Stomach smooth muscle (tissue), 2 donors: ENCODE measurements around the gene TBCD.

Source experiments
- H3K27ac ChIP-seq: one replicate; pipeline ENCODE4 v1.7.0; 2013; ENCODE audit warnings: mild to moderate bottlenecking, low read length, inconsistent platforms
- H3K27me3 ChIP-seq, 2 donors: one replicate each; pipeline ENCODE4 v1.7.0; 2013; ENCODE audit warnings: low read length in 2 of 2; ENCODE audit not compliant: insufficient read depth in 2 of 2, control insufficient read depth in 1 of 2
- H3K36me3 ChIP-seq, 2 donors: one replicate each; pipeline ENCODE4 v1.7.0; 2013; ENCODE audit warnings: low read length in 2 of 2; ENCODE audit not compliant: control insufficient read depth in 2 of 2, insufficient read depth in 2 of 2
- H3K4me1 ChIP-seq: one replicate; pipeline ENCODE4 v1.7.0; 2013; ENCODE audit warnings: low read length; ENCODE audit not compliant: control insufficient read depth, insufficient read depth
- H3K4me3 ChIP-seq, 2 donors: one replicate each; pipeline ENCODE4 v1.7.0; 2013; ENCODE audit warnings: low read length in 2 of 2
- H3K9ac ChIP-seq, 2 donors: one replicate each; pipeline ENCODE4 v1.7.0; 2013; ENCODE audit warnings: low read length in 2 of 2, mild to moderate bottlenecking in 1 of 2
- H3K9me3 ChIP-seq, 2 donors: one replicate each; pipeline ENCODE4 v1.7.0; 2013; ENCODE audit warnings: low read length in 2 of 2; ENCODE audit not compliant: control insufficient read depth in 2 of 2
- donor health status: healthy.
- donor health status: Pancreatic carcinoma.

Gene TBCD

GRCh38 chr17:82846061-82846691 is 94.3 kb downstream of the TBCD start:
- H3K36me3 ChIP-seq, result peaks cover 0 to 2% of the 10 kb centered on the region in 2 donors
- peak overlapping the region in 1 of 2 donors; percentile 40 for H3K4me3 ChIP-seq
- H3K9ac ChIP-seq, result no peak overlapping the region
- H3K27me3 ChIP-seq, result no peaks in the 10 kb centered on the region
- H3K27ac ChIP-seq, result no peak overlapping the region
- H3K4me1 ChIP-seq, result peaks cover 4% of the 10 kb centered on the region
- no peaks in the 10 kb centered on the region for H3K9me3 ChIP-seq

DNA sequence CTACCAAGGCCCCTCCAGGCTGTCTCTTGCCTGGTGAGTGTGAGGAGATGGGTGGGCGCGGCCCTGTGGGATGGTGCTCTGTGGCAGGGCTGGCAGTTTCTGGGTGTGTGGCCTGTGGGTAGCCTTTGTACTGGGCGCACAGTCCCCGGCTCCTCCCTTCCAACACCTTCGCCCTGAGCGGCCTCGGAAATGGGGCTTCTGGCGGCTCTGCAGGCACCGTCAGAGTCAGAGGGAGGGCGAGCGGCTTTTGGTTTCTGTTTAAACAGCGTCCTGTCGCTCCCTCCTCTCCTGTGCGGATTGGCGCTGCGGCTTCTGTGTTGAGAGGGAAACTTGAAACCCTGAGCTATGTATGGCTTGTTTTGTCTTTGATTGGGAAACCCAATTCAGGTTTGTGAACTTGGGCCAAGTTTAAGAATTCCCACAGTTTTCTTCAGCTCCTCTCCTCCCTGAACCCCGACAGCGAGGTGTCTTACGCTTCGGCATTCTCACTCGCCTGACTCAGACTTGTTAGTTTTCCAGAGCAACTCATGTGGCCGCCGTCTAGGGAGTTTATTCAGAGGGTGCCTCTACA is 96.2 kb downstream of the TBCD start:
- no peak overlapping the region for H3K27ac ChIP-seq
- no peaks in the 10 kb centered on the region for H3K27me3 ChIP-seq
- H3K9me3 ChIP-seq, result no peaks in the 10 kb centered on the region
- H3K4me3 ChIP-seq, result peak overlapping the region in 1 of 2 donors; percentile 40
- peaks cover 0 to 2% of the 10 kb centered on the region in 2 donors for H3K36me3 ChIP-seq
- H3K9ac ChIP-seq, result peak overlapping the region in 1 of 2 donors; percentile 21
- peaks cover 4% of the 10 kb centered on the region for H3K4me1 ChIP-seq

DNA sequence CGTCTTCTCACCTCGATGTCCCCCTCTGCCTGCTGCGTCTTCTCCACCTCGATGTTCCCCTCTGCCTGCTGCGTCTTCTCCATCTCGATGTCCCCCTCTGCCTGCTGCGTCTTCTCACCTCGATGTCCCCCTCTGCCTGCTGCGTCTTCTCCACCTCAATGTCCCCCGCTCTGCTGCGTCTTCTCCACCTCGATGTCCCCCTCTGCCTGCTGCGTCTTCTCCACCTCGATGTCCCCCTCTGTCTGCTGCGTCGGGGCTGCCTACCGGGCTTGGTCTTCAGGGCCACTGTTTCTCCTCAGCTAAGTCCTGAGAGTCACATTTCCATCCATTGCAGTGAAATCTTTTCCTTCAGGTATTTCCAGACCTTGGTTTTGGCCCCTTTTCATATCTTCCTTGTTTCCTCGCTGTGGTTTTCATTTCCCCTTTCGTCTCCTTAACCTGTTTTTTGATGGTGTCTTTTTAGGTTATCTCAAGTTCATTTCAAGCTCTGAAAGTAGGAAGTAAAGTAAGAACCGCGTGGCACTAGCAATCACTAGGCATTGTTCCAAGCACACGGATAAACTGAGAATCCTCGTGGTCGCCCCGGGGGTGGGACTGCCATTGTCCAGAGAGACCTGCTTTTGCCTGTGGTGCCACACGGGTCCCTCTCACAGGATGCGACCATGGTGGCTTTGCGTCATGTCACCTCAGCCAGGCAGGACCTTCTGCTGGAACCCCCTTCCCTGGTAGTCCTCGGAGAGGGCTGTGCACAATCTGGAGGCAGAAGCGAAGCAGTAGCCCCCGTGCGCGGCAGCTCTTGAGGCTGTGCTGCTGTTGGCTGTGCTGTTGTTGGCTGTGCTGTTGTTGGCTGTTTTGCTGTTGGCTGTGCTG is 97.4 kb downstream of the TBCD start:
- Histone ChIP-seq H3K9me3 (no peaks in the 10 kb centered on the region), H3K27ac (no peak overlapping the region), H3K36me3 (peaks cover 0 to 3% of the 10 kb centered on the region in 2 donors)

GRCh38 chr17:82851381-82851780 is 99.5 kb downstream of the TBCD start:
- Histone ChIP-seq H3K9me3 (no peaks in the 10 kb centered on the region), H3K27me3 (no peaks in the 10 kb centered on the region), H3K4me1 (peaks cover under 1% of the 10 kb centered on the region), H3K9ac (no peak overlapping the region), H3K27ac (no peak overlapping the region), H3K36me3 (peaks cover 5 to 7% of the 10 kb centered on the region in 2 donors), H3K4me3 (no peak overlapping the region)

More for the DNA sequence above, 97.4 kb downstream of the TBCD start:
- Histone ChIP-seq H3K27me3 (no peaks in the 10 kb centered on the region), H3K4me3 (no peak overlapping the region), H3K9ac (no peak overlapping the region), H3K4me1 (peaks cover 4% of the 10 kb centered on the region)

DNA sequence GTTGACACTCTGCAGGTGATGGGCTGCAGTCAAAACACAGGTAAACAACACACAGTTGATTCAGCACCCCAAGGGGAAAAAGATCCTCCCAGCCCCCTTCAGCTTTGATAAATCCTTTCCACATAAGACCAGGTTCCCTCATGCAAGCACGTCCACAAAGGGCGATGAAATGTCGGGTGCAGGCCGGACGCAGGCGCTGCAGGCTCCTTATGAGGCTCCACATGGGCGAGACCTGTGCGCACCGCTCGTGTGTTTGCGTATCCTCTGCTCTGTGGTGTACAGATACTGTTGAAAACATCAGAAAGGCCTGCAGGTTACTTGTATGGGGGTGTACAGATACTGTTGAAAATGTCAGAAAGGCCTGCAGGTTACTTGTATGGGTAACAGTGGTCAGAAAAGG is 102.4 kb downstream of the TBCD start:
- H3K36me3 ChIP-seq, result peaks cover 5 to 7% of the 10 kb centered on the region in 2 donors
- no peak overlapping the region for H3K27ac ChIP-seq
- H3K4me1 ChIP-seq, result no peaks in the 10 kb centered on the region
- H3K9me3 ChIP-seq, result no peaks in the 10 kb centered on the region
- no peak overlapping the region for H3K4me3 ChIP-seq
- H3K9ac ChIP-seq, result no peak overlapping the region
- no peaks in the 10 kb centered on the region for H3K27me3 ChIP-seq

GRCh38 chr17:82856361-82856760 is 104.5 kb downstream of the TBCD start:
- H3K27me3 ChIP-seq, result no peaks in the 10 kb centered on the region
- peaks cover 5 to 7% of the 10 kb centered on the region in 2 donors for H3K36me3 ChIP-seq
- peaks cover 4% of the 10 kb centered on the region for H3K4me1 ChIP-seq
- H3K4me3 ChIP-seq, result no peak overlapping the region
- no peak overlapping the region for H3K9ac ChIP-seq
- no peaks in the 10 kb centered on the region for H3K9me3 ChIP-seq
- H3K27ac ChIP-seq, result no peak overlapping the region

- H3K4me3 ChIP-seq, result no peak overlapping the region
- no peaks in the 10 kb centered on the region for H3K27me3 ChIP-seq
- H3K9me3 ChIP-seq, result no peaks in the 10 kb centered on the region
- H3K4me1 ChIP-seq, result peaks cover 5% of the 10 kb centered on the region
- H3K36me3 ChIP-seq, result peaks cover 5 to 7% of the 10 kb centered on the region in 2 donors
- H3K9ac ChIP-seq, result no peak overlapping the region
- H3K27ac ChIP-seq, result no peak overlapping the region
Measured at GRCh38 chr17:82858376-82859126, 106.7 kb downstream of the TBCD start.

- no peak overlapping the region for H3K27ac ChIP-seq
- no peaks in the 10 kb centered on the region for H3K9me3 ChIP-seq
- peaks cover 15% of the 10 kb centered on the region for H3K4me1 ChIP-seq
- H3K27me3 ChIP-seq, result no peaks in the 10 kb centered on the region
- H3K36me3 ChIP-seq, result peaks cover under 1 to 1% of the 10 kb centered on the region in 2 donors
- no peak overlapping the region for H3K9ac ChIP-seq
- H3K4me3 ChIP-seq, result no peak overlapping the region
Measured at GRCh38 chr17:82859431-82860403, 107.9 kb downstream of the TBCD start.

DNA sequence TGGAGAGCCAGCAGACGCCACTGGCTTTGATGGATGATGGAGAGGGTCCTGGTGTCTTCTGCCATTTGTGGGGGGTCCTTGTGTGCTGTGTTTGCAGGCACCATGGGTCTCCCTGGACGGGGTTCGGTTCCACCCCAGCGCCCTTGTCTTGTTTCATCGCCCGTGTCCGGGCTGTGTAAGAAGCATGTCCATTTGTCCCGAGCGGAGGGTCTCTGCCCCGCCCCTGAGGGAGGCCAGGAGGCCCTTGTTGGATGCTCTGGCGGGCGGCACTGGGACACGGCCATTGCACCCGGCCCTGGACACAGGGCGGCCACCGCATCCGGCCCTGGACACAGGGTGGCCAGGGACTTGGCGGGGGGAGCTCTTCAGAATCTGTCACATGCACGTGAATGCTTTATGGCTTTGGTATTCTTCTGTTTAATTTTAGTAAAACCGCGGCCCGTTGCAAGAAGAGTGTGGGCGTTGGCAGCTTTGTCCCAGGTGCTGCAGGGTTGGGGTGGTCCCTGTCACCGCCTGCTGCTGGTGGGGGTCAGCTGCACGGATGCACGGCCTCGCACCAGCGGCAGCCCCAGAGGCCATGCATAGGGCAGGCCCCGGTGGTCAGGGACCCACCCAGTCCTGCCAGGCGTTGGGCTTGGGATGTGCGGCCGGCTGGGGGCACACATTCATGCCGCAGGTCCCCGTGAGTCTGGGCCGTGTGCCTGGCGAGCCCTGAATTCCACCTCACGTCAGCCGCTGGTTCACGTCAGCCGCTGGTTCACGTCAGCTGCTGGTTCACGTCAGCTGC is 108.9 kb downstream of the TBCD start:
- Histone ChIP-seq H3K4me1 (peaks cover 18% of the 10 kb centered on the region), H3K27ac (no peak overlapping the region), H3K4me3 (no peak overlapping the region), H3K36me3 (no peaks in the 10 kb centered on the region), H3K9me3 (no peaks in the 10 kb centered on the region), H3K27me3 (no peaks in the 10 kb centered on the region), H3K9ac (no peak overlapping the region)
